ENCODE measurements around the gene NLGN1. TPM values are rescaled to one million over a fixed set of nuclear protein-coding genes. Genes with fewer than 3 reads are reported as not detected.

The NLGN1 gene
- total RNA-seq, 4 donors from 2014 or later = 2.2 to 5.8 (median 3.0) TPM

GRCh38 chr3:174000675-174001074 lies 603.1 kb downstream of the NLGN1 start:
- 100% methylated on average over 1 of the region's 1 CpG for WGBS
- TF ChIP-seq POLR2A (IDR thresholded peaks at IDR 0.05) = no peak
- no peak for TF ChIP-seq EP300 (IDR thresholded peaks at IDR 0.05)
- TF ChIP-seq, protein P1, sequence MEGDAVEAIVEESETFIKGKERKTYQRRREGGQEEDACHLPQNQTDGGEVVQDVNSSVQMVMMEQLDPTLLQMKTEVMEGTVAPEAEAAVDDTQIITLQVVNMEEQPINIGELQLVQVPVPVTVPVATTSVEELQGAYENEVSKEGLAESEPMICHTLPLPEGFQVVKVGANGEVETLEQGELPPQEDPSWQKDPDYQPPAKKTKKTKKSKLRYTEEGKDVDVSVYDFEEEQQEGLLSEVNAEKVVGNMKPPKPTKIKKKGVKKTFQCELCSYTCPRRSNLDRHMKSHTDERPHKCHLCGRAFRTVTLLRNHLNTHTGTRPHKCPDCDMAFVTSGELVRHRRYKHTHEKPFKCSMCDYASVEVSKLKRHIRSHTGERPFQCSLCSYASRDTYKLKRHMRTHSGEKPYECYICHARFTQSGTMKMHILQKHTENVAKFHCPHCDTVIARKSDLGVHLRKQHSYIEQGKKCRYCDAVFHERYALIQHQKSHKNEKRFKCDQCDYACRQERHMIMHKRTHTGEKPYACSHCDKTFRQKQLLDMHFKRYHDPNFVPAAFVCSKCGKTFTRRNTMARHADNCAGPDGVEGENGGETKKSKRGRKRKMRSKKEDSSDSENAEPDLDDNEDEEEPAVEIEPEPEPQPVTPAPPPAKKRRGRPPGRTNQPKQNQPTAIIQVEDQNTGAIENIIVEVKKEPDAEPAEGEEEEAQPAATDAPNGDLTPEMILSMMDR (IDR thresholded peaks at IDR 0.05) = no peak
- TF ChIP-seq POLR2AphosphoS5 (IDR thresholded peaks at IDR 0.05) = no peak

GRCh38 chr3:174002543-174002942 lies 605.0 kb downstream of the NLGN1 start:
- Histone ChIP-seq H3K4me3 (no peak overlapping the region), H3K4me1 (no peaks in the 10 kb centered on the region), H3K27me3 (no peaks in the 10 kb centered on the region), H3K36me3 (no peaks in the 10 kb centered on the region), H3K27ac (no peak overlapping the region), H3K9me3 (no peaks in the 10 kb centered on the region)
- no peak for DNase-seq (ENCODE audit: low spot score in 2 of 2)
- TF ChIP-seq, protein P1 (IDR thresholded peaks at IDR 0.05) = no peak
- TF ChIP-seq POLR2A (IDR thresholded peaks at IDR 0.05) (no peak), POLR2AphosphoS5 (IDR thresholded peaks at IDR 0.05) (no peak)
- 48% methylated on average over 1 of the region's 1 CpG for WGBS

More at GRCh38 chr3:174000675-174001074, 603.1 kb downstream of the NLGN1 start:
- no peaks in the 10 kb centered on the region for H3K36me3 ChIP-seq
- no peak overlapping the region for H3K4me3 ChIP-seq
- H3K27me3 ChIP-seq = no peaks in the 10 kb centered on the region
- no peak overlapping the region for H3K27ac ChIP-seq
- DNase-seq (ENCODE audit: low spot score in 2 of 2) = no peak
- H3K9me3 ChIP-seq = no peaks in the 10 kb centered on the region
- H3K4me1 ChIP-seq = no peaks in the 10 kb centered on the region

DNA sequence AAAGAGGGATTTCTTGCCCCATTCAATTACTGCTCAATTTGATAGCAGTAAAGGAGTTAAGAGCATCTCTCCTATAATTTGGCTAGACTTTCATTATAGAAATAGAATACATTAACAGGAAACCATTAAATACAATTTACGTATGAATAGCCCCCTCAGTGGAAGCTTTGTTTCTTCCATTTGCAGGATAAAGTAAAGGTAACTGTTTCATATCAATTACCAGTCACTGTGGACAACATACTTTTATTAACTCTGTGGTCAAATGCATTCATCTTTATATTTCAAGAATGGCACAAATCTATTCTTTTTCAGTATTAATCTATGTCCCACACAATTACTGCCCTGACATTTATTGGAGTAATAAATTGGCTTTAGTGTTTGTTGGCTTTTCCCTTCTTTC lies 613.4 kb downstream of the NLGN1 start:
- no peak overlapping the region for H3K27ac ChIP-seq
- H3K36me3 ChIP-seq = no peaks in the 10 kb centered on the region
- H3K4me1 ChIP-seq = no peaks in the 10 kb centered on the region
- no peaks in the 10 kb centered on the region for H3K9me3 ChIP-seq
- no peak for DNase-seq (ENCODE audit: low spot score in 2 of 2)
- no peaks in the 10 kb centered on the region for H3K27me3 ChIP-seq
- no peak overlapping the region for H3K4me3 ChIP-seq
- TF ChIP-seq EP300 (IDR thresholded peaks at IDR 0.05) = no peak
- 76% methylated on average over 1 of the region's 1 CpG for WGBS

- DNase-seq (ENCODE audit: low spot score in 2 of 2) = no peak
- no peaks in the 10 kb centered on the region for H3K36me3 ChIP-seq
- no peaks in the 10 kb centered on the region for H3K9me3 ChIP-seq
- WGBS = 91% methylated on average over 4 of the region's 4 CpGs
- H3K4me3 ChIP-seq = no peak overlapping the region
- no peaks in the 10 kb centered on the region for H3K4me1 ChIP-seq
- H3K27ac ChIP-seq = no peak overlapping the region
- TF ChIP-seq, protein P1 (IDR thresholded peaks at IDR 0.05) = no peak
- TF ChIP-seq POLR2AphosphoS5 (IDR thresholded peaks at IDR 0.05) (no peak), POLR2A (IDR thresholded peaks at IDR 0.05) (no peak), EP300 (IDR thresholded peaks at IDR 0.05) (no peak)
- no peaks in the 10 kb centered on the region for H3K27me3 ChIP-seq
Observed at GRCh38 chr3:174016186-174016585, 618.6 kb downstream of the NLGN1 start.

GRCh38 chr3:174020156-174020555 lies 622.6 kb downstream of the NLGN1 start:
- 44% methylated on average over 2 of the region's 2 CpGs for WGBS
- no peak for DNase-seq (ENCODE audit: low spot score in 2 of 2)
- no peaks in the 10 kb centered on the region for H3K4me1 ChIP-seq
- no peak for TF ChIP-seq POLR2AphosphoS5 (IDR thresholded peaks at IDR 0.05)
- no peak overlapping the region for H3K27ac ChIP-seq
- H3K36me3 ChIP-seq = no peaks in the 10 kb centered on the region
- no peak overlapping the region for H3K4me3 ChIP-seq
- H3K9me3 ChIP-seq = no peaks in the 10 kb centered on the region
- H3K27me3 ChIP-seq = no peaks in the 10 kb centered on the region

- Histone ChIP-seq H3K27me3 (no peaks in the 10 kb centered on the region), H3K27ac (no peak overlapping the region), H3K4me3 (no peak overlapping the region), H3K36me3 (no peaks in the 10 kb centered on the region), H3K4me1 (no peaks in the 10 kb centered on the region), H3K9me3 (no peaks in the 10 kb centered on the region)
- 69% methylated on average over 4 of the region's 4 CpGs for WGBS
- no peak for DNase-seq (ENCODE audit: low spot score in 2 of 2)
- TF ChIP-seq EP300 (IDR thresholded peaks at IDR 0.05) (no peak), POLR2AphosphoS5 (IDR thresholded peaks at IDR 0.05) (no peak), POLR2A (IDR thresholded peaks at IDR 0.05) (no peak)
- TF ChIP-seq, protein P1 (IDR thresholded peaks at IDR 0.05) = no peak
Observed at GRCh38 chr3:174023421-174023820, 625.9 kb downstream of the NLGN1 start.

Measured in suprapubic skin (tissue), 4 donors.